Activated gamma-delta T cell treated with Interleukin-2 at 50 U/mL for 16 hours (primary cell): Measurements from ENCODE around the gene LRP8.

Source experiments
- DNase-seq: peaks from one replicate; pipeline ENCODE4 v3.0.0-alpha.2; 2020

LRP8 gene

DNA sequence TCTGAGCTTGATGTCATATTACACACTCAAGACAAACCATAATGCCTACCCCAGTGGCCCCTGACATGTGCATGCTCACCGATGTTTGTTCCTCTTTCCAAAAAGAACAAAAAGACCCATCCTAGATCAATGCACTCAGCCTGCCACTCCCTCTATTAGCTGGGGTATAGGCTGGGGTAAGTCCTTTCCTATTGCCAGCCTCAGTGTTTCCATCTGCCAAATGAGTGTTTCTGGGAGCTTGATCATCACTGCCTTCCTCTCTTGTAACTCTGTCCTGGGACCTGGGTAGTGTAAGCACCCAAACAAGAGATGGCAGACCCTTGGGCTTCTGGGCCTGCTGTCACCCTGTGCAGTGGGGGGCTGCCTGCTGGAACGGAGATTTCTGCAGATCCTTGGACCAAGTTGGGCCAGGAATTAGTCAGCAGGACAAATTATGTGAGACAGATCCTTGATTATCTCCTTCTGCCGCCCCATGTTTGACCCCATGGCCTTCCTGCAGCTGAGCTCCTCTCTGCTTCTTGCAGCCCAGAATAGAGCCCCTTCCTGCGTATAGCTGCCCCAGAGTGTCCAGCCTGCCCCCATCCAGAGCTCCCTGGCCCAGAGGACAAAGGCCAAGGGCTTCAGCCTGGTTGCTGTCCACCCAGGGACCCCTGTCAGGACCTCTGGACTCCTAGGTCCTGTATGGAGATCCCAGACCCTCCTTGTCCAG lies 31.5 kb upstream of the LRP8 start:
- DNase-seq, result no peak

DNA sequence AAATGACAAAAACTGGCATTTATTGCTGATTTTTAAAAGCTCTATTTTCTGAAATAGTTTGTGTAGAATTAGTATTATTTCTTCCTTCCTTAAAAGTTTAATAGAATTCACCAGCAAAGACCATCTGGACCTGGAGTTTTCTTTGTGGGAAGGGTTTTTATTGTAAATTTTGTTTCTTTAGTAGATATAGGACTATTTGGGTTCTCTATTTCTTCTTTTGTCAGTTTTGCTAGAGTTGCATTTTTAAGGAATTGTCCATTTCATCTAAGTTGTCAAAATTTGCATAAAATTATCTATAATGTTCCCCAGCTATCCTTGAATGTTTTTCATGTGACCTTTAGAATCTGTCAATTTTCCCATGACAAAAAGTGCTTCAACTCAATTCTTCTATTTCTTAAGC lies 28.8 kb upstream of the LRP8 start:
- no peak for DNase-seq

DNA sequence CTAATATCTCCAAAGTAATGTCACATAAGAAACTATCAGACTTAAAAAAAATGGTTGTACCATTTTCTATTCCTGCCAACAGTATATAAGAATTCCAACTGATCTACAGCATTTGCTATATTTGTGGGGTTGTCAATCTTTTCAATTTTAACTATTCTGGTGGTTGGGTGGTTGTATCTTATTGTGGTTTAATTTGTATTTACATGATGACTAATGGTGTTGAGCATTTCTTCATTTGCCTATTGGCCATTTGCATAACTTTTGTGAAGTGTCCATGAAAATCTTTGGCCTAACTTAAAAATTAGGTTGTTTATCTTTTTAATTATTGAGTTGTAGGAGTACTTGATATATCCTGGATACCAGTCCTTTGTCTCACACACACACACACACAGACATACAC lies 26.2 kb upstream of the LRP8 start:
- DNase-seq, result no peak

DNA sequence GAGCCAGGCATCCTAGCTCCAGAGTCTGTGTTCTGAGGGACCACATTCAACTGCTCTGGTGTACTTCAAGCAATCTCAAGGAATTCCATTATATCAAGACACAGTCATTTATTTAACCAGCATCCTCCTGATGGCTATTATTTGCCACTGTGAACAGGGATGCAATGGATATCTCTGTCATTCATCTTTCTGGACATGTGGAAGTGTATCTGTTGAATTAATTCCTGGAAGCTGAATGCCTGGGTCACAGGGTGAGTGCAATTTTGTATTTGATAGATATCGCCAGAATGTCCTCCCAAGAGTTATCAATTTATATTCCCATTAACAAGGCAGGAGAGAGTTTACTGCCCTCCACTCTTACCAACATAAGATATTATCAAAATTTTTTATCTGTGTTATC lies 24.7 kb upstream of the LRP8 start:
- no peak for DNase-seq

DNA sequence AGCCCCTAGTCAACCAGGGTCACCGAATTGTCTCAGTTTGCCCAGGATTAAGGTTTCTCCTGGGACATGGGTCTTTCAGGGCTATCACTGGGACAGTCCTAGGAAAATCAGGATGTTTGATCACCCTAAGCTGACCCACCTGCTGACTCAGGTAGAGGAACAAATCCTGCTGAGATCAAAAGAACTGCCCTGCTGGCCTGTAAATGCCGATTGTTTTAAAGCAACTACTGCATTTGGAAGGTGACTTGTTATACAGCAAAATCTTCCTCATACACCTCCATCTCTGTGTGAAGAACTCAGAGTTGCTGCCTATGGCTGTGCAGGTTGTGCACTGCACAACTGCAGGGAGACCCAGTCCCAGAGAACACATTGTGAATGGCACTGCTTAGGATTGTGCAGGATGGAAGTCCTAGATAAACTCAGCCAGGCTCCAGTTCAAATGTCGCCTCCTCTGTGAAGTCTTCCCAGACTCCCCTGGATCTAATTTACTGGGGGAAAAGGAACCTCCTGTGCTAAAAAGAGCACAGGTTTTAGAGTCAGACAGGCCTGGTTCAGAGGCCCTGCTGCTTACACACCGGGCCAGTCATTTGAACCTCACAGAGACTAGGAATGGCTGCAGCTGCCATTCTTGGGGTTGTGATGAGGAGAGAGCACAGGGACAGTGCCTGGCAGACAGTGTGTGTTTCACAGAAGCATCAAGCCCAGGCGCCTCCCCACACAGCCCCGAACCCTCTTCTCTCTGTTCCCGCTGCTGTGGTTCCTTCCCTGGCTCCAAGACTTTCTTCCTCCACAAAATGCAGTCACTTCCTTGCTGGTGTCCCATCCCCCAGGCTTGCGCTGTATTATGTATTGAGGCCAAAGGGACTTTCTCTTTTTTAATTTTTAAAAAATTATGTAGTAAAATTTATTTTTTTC lies 23.2 kb upstream of the LRP8 start:
- no peak for DNase-seq

DNA sequence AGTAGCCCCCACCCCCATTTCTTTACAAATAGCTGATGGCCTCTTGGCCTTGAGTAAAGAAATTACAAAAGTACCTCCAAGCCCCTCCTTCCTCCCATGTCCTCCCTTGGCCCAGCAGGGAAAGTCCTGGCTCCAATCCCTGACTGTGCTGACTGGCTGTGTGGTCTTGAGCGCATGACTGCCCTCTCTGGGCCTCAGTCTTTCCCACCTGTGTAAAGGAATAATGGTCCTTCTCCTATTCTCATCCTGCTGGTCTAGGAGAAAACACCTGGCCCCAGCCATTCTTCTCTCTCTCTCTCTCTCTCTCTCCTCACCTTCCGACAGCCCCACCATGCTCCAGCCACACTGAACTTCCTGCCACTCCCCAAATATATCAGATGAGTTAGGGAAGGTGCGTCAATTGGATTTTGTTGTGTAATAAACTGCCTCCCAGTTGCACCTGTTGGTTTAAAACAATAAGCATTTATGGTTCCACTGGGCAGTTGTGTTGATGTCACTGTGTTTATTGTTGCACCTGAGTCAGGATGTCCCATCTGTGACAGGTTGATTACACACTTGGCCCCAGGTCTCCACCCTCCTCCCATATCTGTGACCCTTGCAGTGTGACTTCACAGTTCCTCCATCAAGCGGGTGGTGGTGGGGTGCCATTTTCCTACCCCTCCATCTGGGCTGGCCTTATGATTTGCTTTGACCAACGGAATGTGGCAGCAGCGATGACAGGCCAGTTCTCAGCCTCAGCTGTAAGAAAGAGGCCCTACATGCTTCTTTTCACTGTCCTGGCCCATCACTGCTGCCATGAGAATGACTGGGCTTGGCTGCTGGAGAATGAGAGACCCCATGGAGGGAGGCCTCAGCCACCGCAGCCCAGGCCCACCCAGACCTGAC lies 22.3 kb upstream of the LRP8 start:
- no peak for DNase-seq

DNA sequence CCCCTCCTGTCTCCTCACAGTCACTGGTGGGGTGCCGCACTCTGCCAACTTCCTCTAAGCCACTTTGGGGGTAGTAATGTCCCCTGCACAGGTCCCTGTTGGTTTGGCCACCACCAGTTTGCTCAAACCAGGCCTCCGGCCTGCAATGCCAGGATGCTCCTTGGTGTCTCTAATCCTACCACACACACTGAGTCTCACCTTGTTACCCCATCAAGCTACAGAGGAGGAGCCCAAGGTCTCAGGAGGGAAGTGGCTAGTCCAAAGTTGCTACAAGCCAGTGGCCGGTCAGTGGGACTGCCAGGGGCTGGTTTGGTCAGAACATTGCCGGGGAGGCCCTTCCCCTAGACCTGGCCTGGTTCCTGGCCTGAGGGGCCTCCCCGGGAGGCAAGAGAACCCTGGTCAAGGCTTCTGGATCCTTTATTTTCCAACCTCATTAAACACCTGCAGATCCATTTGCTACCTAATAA lies 21.5 kb upstream of the LRP8 start:
- no peak for DNase-seq

DNA sequence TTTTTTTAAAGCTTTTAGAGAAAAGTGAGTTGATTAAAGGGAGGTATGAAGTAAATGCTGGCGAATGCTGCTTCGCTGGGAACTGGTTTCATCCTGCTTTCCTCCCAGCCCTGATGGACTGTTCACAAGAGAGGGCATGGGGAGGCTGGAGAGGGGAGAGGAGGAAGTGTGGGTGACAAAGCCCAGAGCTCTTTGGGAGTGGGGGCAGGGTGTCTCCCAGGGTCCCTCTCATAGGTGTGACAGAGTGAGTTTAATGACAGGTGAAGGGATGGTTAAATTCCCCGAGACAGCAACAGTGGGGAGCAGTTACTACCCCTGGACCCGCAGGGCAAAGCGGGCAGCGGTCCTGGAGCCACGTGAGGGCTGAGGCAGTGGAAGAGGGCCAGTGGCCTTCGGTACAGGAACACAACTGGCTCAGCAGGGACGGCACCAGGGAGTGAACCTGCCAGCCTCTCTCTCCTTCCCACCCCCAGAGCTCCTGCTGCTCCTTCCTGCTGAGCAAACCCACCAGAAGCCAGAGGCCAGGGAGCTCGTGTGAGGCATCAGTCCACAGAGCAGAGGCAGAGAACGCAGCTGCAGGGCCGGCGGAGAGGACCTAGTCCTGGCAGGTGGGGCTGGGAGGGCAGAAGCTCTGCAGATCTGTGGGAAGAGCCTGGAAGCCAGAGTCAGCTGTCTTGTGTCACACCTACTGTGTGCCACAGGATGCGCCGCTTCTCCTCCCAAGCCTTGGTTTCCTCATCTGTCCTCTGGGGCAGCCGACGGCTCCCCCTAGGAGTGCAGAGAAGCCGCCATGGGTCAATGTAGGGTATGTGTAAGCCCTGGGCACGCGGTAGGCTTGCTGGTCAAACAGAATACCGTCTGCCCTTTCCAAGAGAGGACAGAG lies 20.9 kb upstream of the LRP8 start:
- DNase-seq, result no peak

DNA sequence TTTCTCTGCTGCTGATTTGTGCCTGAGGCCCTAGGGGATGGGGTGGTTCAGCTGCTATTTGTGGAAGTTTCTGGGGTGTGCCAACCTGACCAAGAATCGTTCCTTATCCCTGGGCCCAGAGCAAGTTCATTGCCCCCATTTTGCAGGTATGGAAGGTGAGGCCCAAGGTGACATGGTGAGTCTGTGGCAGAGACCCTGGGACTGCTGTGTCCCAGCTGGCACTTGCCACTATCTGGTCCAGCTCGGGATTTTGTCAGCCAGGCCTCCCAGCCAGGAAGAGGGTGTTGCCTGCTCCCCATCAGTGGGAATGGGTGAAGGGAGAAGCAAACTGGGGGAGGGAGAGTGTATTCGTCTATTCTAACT lies 18.9 kb upstream of the LRP8 start:
- DNase-seq, result no peak

DNA sequence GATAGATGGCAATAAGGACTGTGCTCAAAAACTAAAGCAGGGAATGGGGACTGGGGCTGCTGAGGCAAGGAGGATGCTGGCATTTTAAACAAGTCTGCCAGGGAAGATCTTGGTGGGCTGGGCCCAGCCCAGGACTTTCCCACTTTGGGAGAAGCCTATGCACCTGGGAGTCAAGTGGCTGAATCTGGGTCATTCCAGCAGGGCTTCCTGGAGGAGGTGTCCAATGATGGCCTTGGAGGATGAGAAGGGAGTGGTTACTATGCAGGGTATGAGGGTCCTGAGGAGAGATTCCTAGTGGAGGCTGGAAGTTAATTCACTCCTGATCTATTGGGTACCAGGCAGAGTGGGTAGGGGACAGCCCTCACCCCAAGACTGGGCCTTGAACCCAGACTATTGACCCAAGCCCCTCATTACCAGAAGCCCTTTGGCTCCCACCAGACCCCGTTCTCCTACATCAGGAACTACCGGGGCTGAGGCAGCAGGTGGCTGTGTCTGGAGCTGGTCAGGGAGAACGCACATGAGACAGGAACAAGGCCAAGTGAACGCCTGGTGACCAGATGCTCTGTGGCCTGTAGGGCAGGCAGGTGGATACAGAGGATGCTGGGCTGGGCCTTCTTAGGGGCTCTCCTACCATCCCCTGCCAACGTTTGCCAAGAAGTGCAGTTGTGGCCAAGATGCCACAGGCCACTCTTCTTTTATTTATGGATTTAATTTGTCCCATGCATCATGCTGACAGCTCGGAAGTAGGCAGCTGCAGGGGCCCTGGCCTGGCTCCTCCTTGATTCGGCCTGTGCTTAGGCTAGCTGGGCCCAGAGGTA lies 18.3 kb upstream of the LRP8 start:
- DNase-seq, result no peak

DNA sequence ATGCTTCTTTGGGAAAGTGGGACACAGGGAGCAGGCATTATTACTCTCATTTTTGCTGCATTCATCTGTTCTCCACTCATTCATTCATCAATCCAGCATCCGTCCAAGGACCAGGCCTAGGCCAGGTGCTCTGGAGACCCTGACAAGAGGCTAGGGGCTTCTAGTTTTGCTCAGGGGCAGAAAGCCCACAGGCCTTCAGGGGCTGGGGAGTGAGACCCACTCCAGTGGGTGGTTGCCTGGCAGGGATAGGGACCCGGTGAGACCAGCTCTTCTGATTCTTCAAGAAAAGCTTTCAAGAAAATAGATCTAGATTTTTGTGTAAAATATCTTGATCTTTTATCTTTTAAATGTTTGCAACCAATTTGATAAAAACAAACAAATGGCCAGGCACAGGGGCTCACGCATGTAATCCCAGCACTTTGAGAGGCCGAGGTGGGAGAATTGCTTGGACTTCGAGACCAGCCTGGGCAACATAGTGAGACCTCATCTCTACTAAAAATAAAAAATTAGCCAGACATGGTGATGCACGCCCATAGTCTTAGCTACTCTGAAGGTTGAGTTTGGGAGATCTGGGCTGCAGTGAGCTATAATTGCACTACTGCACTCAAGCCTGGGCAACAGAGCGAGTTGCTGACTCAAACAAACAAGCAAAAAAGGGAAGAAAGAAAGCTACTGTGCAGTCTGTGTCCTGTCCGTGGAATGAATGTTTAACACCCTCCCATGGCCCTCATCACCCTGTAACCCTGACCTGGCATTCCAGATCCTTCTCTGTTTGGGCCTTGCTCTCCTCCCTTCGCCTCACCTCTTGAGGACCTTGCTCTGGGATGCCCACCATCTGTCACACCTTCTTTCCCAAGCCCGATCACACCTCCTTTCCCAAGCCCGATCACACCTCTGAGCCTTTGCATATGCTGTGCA lies 17.3 kb upstream of the LRP8 start:
- DNase-seq, result no peak

DNA sequence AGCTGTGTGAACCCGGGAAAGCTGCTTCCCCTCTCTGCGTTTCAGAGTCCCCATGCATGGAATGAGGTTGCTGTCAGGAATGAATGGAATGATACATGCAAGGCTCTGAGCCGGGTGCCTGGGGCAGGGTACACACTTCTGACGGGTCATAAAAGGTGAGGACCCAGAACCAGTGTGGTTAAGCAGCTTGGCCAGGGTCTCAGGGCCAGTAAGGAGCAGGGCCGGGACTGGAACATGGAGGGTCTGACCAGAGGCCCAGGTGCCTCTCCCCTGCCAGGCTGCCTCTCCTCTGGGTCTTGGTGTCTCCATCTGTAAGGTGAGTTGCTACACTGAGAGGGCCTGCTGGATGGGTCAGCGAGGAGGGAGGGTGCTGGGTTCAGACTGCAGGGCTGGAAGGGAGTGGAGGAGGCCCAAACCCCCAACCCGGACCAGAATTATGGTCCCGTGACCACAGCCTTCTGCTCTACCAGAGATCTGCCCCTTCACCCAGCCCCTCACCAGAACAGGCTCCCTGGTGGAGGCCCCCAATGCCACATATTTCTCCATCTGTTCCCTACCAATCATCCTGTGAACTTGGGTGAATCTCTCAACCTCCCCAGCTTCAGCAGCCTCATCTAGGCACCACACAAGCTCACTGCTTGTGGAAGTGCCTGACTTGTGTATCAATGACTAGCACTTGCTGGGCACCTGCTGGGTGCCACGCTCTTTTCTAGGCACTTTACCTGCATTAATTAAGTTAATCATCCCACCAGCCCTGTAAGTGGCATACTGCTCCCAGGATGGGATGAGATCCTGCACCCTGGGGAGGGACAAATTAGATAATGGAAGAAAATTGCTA lies 16.2 kb upstream of the LRP8 start:
- no peak for DNase-seq

DNA sequence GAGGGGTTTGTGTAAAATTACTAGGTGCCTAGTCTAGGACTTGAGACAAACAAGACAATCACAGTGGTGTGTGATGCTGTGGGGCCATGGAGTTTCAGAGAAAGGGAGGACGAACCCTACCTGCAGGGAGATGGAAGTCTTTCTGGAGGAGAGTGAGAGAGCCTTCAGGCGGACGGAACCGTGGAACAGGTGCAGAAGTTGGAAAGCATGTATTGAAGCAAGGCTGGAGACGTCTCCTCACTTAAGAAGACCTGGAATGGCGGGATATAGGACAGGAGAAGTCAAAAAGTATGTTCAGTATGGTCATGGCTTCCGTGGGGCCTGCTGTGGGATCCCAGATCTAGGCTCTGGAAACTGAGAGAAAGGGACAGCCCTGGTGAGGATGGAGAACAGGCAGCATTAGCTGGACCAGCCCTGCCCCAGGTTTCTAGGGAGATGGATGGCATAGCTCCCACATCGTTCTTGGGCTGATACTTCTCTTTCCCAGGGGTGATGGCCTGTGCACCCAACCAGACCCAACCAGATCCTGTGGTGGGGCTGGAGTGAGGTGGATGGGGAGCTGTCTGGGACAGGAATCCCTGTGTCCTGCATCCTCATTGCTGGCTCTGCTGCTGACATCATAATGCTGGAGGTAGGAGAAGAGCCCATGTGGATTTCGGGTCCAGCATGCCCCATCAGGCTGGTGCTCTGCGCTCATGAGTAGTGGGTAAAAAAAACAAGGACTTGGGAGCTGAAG lies 15.0 kb upstream of the LRP8 start:
- DNase-seq, result no peak

DNA sequence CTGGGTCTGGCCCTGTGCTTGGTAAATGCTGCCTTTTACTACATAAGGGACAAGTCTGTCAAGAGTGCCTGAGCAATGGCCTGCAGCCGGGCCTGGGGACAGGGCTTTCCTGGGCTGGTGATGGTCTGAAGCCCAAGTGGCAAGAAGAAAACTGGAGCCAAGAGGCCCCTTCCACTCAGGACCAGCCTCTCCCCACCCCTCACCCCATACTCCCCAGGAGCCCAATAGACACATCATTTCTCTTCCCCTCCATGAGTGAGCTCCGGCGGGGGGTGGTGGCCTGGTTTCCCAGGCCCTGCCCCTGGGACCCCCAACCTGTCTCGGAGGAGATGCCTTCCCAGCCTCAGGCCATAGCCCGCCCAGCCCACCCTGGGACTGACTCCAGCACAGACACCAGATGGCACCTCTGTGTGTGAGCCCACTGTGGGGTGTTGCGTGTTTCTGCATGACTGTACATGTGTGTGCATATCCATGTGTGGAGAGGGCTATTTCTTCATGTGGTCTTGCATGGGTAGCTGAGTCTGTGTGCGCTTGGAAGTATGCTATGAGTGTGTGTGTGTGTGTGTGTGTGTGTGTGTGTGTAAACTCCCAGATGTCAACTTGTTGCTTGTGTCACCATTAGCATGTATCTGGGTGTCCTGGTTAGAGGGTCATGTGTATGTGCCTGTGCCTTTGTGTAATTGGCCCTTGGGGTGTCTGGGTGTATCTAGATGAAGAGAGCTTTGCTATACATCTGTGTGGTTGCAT lies 14.3 kb upstream of the LRP8 start:
- DNase-seq, result no peak

DNA sequence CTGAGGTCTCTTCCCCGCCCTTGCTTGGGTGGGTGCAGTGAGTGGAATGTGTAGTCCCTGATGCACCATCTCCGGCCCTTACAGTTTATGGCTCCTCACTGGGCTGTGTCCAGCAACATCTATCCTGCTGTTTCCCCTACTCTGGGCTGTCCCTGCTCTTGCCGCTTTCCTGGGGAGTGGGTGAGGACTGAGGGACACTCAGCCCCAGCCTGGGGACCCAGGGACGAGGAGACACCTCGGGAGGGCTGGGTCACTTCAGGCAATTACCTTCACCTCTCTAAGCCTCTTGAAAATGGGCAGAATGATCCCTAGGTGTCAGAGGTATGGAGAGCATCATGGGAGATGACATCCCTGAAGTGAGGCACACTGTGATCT lies 13.6 kb upstream of the LRP8 start:
- DNase-seq, result no peak

DNA sequence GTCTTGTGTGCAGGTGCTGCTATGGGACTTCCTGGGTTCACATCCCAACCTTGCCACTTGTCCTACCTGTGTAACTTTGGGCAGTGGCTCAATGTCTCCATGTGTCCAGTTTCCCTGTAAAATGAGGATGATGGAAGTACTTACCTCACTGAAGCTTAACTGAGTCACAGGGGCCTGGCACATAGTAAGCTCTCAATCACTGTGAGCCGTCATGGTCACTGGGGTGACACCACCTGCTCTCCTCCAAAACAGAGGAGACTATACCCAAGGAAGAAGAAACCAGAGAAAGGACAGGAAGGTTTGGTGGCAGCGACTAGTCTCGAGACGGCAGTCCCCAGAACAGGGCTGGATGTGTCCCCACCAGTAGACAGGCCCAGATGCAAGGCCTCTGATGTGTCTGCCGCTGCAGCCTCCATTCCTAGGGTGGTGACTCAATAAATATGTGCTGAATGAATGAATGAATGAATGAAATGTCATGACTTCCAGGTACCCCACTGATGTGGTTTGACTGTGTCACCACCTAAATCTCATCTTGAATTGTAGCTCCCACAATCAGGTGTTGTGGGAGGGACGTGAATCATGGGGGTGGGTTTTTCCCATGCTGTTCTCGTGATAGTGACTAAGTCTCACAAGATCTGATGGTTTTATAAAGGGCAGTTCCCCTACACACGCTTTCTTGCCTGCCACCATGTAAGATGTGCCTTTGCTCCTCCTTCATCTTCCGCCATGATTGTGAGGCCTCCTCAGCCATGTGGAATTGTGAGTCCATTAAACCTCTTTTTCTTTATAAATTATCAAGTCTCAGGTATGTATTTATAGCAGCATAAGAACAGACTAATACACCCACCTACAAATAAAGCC lies 13.0 kb upstream of the LRP8 start:
- no peak for DNase-seq
